GM12865 (cell line): ENCODE results near the gene GOLGA8G.
"Not testable (repeated sequence)": the region's sequence is repeated elsewhere in the genome, so short reads cannot be mapped to it uniquely, and the experiment has no call there.

ENCODE experiments used
- DNase-seq: peaks from one replicate; pipeline ENCODE4 v3.0.0; 2010; ENCODE audit warnings: low read depth
- H3K4me3 ChIP-seq: 2 replicates; pipeline ENCODE4 v1.5.1; 2011; ENCODE audit warnings: mild to moderate bottlenecking, low read depth, low read length, control low read depth

The GOLGA8G gene

GRCh38 chr15:28532954-28533353 lies at the start of gene GOLGA8G:
Gene GOLGA8G, minus strand, starts transcription at chr15:28532971. Its CDS starts 62 bp downstream, at chr15:28532909.
- not testable (repeated sequence) for H3K4me3 ChIP-seq
- DNase-seq, result peak; percentile 0

GRCh38 chr15:28573351-28573750 lies 40.6 kb upstream of the GOLGA8G start:
- H3K4me3 ChIP-seq, DNase-seq: not testable (repeated sequence)

GRCh38 chr15:28553268-28553667 lies 20.5 kb upstream of the GOLGA8G start, which contains the start of gene GOLGA6L25:
Gene GOLGA6L25, plus strand, starts transcription at chr15:28553568. Its CDS starts 61 bp downstream, at chr15:28553629.
- H3K4me3 ChIP-seq, DNase-seq: not testable (repeated sequence)

- not testable (repeated sequence) for H3K4me3 ChIP-seq, DNase-seq
These were observed 17.6 kb downstream of the GOLGA8G start for GRCh38 chr15:28515208-28515607.

- DNase-seq, H3K4me3 ChIP-seq: not testable (repeated sequence)
These were observed 18.6 kb downstream of the GOLGA8G start for GRCh38 chr15:28514128-28514527.

- not testable (repeated sequence) for DNase-seq, H3K4me3 ChIP-seq
These were observed 24.4 kb downstream of the GOLGA8G start for GRCh38 chr15:28508217-28508889.

GRCh38 chr15:28481340-28481739 lies 51.4 kb downstream of the GOLGA8G start:
- H3K4me3 ChIP-seq, DNase-seq: not testable (repeated sequence)
